Fibroblast of skin of right biceps (primary cell): ENCODE data around the gene NAV2.

ENCODE experiments used
- DNase-seq: peaks from one replicate; pipeline ENCODE4 v3.0.0-alpha.2; 2013

NAV2 gene

GRCh38 chr11:19785265-19785664, 72.6 kb downstream of the NAV2 start:
- no peak for DNase-seq

- no peak for DNase-seq
Measured at GRCh38 chr11:19786644-19787043, 74.0 kb downstream of the NAV2 start.

- no peak for DNase-seq
Measured at GRCh38 chr11:19788435-19788834, 75.8 kb downstream of the NAV2 start.

- no peak for DNase-seq
Measured at GRCh38 chr11:19789245-19789644, 76.6 kb downstream of the NAV2 start.

GRCh38 chr11:19789835-19790710, 77.4 kb downstream of the NAV2 start:
- DNase-seq, result peak; percentile 62

GRCh38 chr11:19790831-19791552, 78.4 kb downstream of the NAV2 start:
- DNase-seq, result no peak

GRCh38 chr11:19792510-19792909, 79.9 kb downstream of the NAV2 start:
- no peak for DNase-seq

GRCh38 chr11:19793326-19793725, 80.7 kb downstream of the NAV2 start:
- DNase-seq, result no peak

- DNase-seq, result no peak
Measured at GRCh38 chr11:19794161-19794560, 81.5 kb downstream of the NAV2 start.

- DNase-seq, result no peak
Measured at GRCh38 chr11:19795082-19795481, 82.4 kb downstream of the NAV2 start.

GRCh38 chr11:19800162-19800561, 87.5 kb downstream of the NAV2 start:
- no peak for DNase-seq

GRCh38 chr11:19800714-19801519, 88.3 kb downstream of the NAV2 start:
- no peak for DNase-seq

- DNase-seq, result no peak
Measured at GRCh38 chr11:19802773-19803293, 90.2 kb downstream of the NAV2 start.

- DNase-seq, result no peak
Measured at GRCh38 chr11:19803506-19803998, 90.9 kb downstream of the NAV2 start.

- no peak for DNase-seq
Measured at GRCh38 chr11:19805376-19805775, 92.7 kb downstream of the NAV2 start.

- DNase-seq, result peak; percentile 10
Measured at GRCh38 chr11:19805827-19806226, 93.2 kb downstream of the NAV2 start.

- no peak for DNase-seq
Measured at GRCh38 chr11:19806251-19806650, 93.6 kb downstream of the NAV2 start.

GRCh38 chr11:19808076-19808911, 95.7 kb downstream of the NAV2 start:
- DNase-seq, result no peak

GRCh38 chr11:19810852-19811251, 98.2 kb downstream of the NAV2 start:
- peak; percentile 13 for DNase-seq

GRCh38 chr11:19811380-19811779, 98.7 kb downstream of the NAV2 start:
- no peak for DNase-seq

- DNase-seq, result no peak
Measured at GRCh38 chr11:19812096-19812495, 99.5 kb downstream of the NAV2 start.

GRCh38 chr11:19812710-19813109, 100.1 kb downstream of the NAV2 start:
- no peak for DNase-seq
